HepG2 (cell line): ENCODE results near the gene QSOX2. TPM values are rescaled to one million over a fixed set of nuclear protein-coding genes. Genes with fewer than 3 reads are reported as not detected.

Experiments used
- ATF4 ChIP-seq, 2 experiments: fragments of 450-650 bp in 1 of 2; sonication (generic) in 1 of 2; formaldehyde crosslinking; IDR thresholded peaks; 2 replicates each; pipeline versions ENCODE4 v1.5.0 to v1.8.0; 2020 to 2022; ENCODE audit warnings: mild to moderate bottlenecking in 1 of 2, missing genetic modification reagents in 1 of 2
- CBX5 ChIP-seq: sonication (generic); formaldehyde crosslinking; IDR thresholded peaks from 2 replicates; pipeline ENCODE4 v1.4.0; 2020; ENCODE audit warnings: missing genetic modification reagents, borderline replicate concordance
- GATAD2A ChIP-seq: IDR thresholded peaks from 2 replicates; pipeline ENCODE4 v1.6.1; 2016
- HNF4A ChIP-seq: sonication (generic); formaldehyde crosslinking; IDR thresholded peaks from 2 replicates; pipeline ENCODE4 v1.4.0; 2020; ENCODE audit warnings: missing genetic modification reagents
- HNRNPK ChIP-seq: fragments of 200-400 bp; formaldehyde crosslinking; IDR thresholded peaks from 2 replicates; pipeline ENCODE4 v1.6.1; 2018; ENCODE audit warnings: low read length, low read depth, moderate library complexity, mild to moderate bottlenecking; ENCODE audit not compliant: poor library complexity, severe bottlenecking
- NCOR1 ChIP-seq: fragments of 200-600 bp; sonication (generic); IDR thresholded peaks from 2 replicates; pipeline ENCODE4 v1.7.0; 2017; ENCODE audit warnings: antibody characterized with exemption, low read length, borderline replicate concordance
- NONO ChIP-seq, 2 experiments: fragments of 450-650 bp in 1 of 2; sonication (generic) in 1 of 2; formaldehyde crosslinking in 1 of 2; IDR thresholded peaks in 1 of 2; conservative IDR thresholded peaks in 1 of 2; 2 replicates each; pipeline versions ENCODE4 v1.6.1 to v1.8.0; 2017 to 2022; ENCODE audit warnings: mild to moderate bottlenecking in 1 of 2, missing genetic modification reagents in 1 of 2, moderate library complexity in 1 of 2
- NR3C1 ChIP-seq: sonication (generic); formaldehyde crosslinking; IDR thresholded peaks from 2 replicates; pipeline ENCODE4 v1.4.0; 2020; ENCODE audit warnings: missing genetic modification reagents
- PITX1 ChIP-seq: sonication (generic); formaldehyde crosslinking; IDR thresholded peaks from 2 replicates; pipeline ENCODE4 v1.5.1; 2020; ENCODE audit warnings: mild to moderate bottlenecking, missing genetic modification reagents
- ZBTB7B ChIP-seq: sonication (generic); formaldehyde crosslinking; IDR thresholded peaks from 2 replicates; pipeline ENCODE4 v1.4.0; 2020; ENCODE audit warnings: missing genetic modification reagents
- ZFP91 ChIP-seq: sonication (generic); formaldehyde crosslinking; IDR thresholded peaks from 2 replicates; pipeline ENCODE4 v1.9.0; 2022; ENCODE audit warnings: missing genetic modification reagents, mild to moderate bottlenecking, borderline replicate concordance
- ZNF572 ChIP-seq: sonication (generic); formaldehyde crosslinking; IDR thresholded peaks from 2 replicates; pipeline ENCODE4 v1.5.1; 2020; ENCODE audit warnings: mild to moderate bottlenecking, missing genetic modification reagents
- ZNF687 ChIP-seq: sonication (generic); formaldehyde crosslinking; IDR thresholded peaks from 2 replicates; pipeline ENCODE4 v1.5.1; 2020; ENCODE audit warnings: mild to moderate bottlenecking, missing genetic modification reagents, moderate library complexity
- polyA plus RNA-seq, 8 experiments: library from polyadenylated mRNA; depleted of rRNA in 3 of 8; stranded (reverse) in 7 of 8; unstranded in 1 of 8; fragments of >200 nt; fragmentation: Illumina TruSeq in 4 of 8; extraction: Trizol in 4 of 8; gene quantifications; 2 replicates each; pipeline versions ENCODE4 v1.2.1 to v1.2.3, GENCODE V29; 2011 to 2016; ENCODE audit warnings: low read depth in 4 of 8, missing spikeins in 1 of 8, mixed read lengths in 1 of 8; ENCODE audit not compliant: insufficient read depth in 1 of 8
- total RNA-seq, 5 experiments: library from RNA; depleted of rRNA; stranded (reverse); fragments of >200 nt; fragmentation: Illumina TruSeq; extraction: Trizol; gene quantifications; 2 replicates each; pipeline ENCODE4 v1.2.3, GENCODE V29; 2016; ENCODE audit warnings: low read depth in 1 of 5
- TF ChIP-seq, protein P1 (sequence below): sonication (generic); formaldehyde crosslinking; IDR thresholded peaks from 2 replicates; pipeline ENCODE4 v1.4.0; 2020; ENCODE audit warnings: missing genetic modification reagents, mild to moderate bottlenecking, borderline replicate concordance
- TF ChIP-seq, protein P2 (sequence below): IDR thresholded peaks from 2 replicates; pipeline ENCODE4 v1.6.1; 2016; ENCODE audit warnings: missing compliant biosample characterization, missing genetic modification reagents, borderline replicate concordance
- TF ChIP-seq, protein P3 (sequence below): sonication (generic); formaldehyde crosslinking; IDR thresholded peaks from 2 replicates; pipeline ENCODE4 v1.4.0; 2020; ENCODE audit warnings: missing genetic modification reagents, borderline replicate concordance

The QSOX2 gene
- total and polyA plus RNA-seq, 2 of the 13 experiments (the other 11 are each of a cell fraction or from before 2014, with no cell fraction given) = 27.1 to 42.1 TPM

GRCh38 chr9:136169495-136169894 lies 76.1 kb downstream of the QSOX2 start (continued):
- TF ChIP-seq PITX1 (no peak), GATAD2A (peak; percentile 62), ZBTB7B (CRISPR knock-in tag) (peak; percentile 58; the same call in 1 of the 2 replicates), NR3C1 (CRISPR knock-in tag) (no peak), ZNF687 (CRISPR knock-in tag) (peak; percentile 54; the same call in 1 of the 2 replicates), NONO (IDR thresholded peaks at IDR 0.05) (no peak), NONO (CRISPR knock-in tag; conservative IDR thresholded peaks at IDR 0.05) (no peak), NCOR1 (peak; percentile 64; the same call in 1 of the 2 replicates), HNRNPK (no peak), CBX5 (CRISPR knock-in tag) (0 out of 2 replicates have a peak, but pooled peaks have one; percentile 27), ZNF572 (CRISPR knock-in tag) (no peak), HNF4A (CRISPR knock-in tag) (peak; percentile 95), ZFP91 (CRISPR knock-in tag) (0 out of 2 replicates have a peak, but pooled peaks have one; percentile 16), ATF4 (CRISPR knock-in tag; IDR thresholded peaks at IDR 0.05) (no peak)
- TF ChIP-seq, protein P1, sequence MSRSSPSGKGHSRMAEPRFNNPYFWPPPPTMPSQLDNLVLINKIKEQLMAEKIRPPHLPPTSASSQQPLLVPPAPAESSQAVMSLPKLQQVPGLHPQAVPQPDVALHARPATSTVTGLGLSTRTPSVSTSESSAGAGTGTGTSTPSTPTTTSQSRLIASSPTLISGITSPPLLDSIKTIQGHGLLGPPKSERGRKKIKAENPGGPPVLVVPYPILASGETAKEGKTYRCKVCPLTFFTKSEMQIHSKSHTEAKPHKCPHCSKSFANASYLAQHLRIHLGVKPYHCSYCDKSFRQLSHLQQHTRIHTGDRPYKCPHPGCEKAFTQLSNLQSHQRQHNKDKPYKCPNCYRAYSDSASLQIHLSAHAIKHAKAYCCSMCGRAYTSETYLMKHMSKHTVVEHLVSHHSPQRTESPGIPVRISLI (CRISPR knock-in tag) = no peak
- TF ChIP-seq, protein P2, sequence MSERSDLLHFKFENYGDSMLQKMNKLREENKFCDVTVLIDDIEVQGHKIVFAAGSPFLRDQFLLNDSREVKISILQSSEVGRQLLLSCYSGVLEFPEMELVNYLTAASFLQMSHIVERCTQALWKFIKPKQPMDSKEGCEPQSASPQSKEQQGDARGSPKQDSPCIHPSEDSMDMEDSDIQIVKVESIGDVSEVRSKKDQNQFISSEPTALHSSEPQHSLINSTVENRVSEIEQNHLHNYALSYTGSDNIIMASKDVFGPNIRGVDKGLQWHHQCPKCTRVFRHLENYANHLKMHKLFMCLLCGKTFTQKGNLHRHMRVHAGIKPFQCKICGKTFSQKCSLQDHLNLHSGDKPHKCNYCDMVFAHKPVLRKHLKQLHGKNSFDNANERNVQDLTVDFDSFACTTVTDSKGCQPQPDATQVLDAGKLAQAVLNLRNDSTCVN = no peak
- TF ChIP-seq, protein P3, sequence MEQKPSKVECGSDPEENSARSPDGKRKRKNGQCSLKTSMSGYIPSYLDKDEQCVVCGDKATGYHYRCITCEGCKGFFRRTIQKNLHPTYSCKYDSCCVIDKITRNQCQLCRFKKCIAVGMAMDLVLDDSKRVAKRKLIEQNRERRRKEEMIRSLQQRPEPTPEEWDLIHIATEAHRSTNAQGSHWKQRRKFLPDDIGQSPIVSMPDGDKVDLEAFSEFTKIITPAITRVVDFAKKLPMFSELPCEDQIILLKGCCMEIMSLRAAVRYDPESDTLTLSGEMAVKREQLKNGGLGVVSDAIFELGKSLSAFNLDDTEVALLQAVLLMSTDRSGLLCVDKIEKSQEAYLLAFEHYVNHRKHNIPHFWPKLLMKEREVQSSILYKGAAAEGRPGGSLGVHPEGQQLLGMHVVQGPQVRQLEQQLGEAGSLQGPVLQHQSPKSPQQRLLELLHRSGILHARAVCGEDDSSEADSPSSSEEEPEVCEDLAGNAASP (CRISPR knock-in tag) = peak; percentile 88; the same call in 1 of the 2 replicates
